Measurements from ENCODE around the gene RPS6KB2. TPM values are rescaled to one million over a fixed set of nuclear protein-coding genes. Genes with fewer than 3 reads are reported as not detected.

Gene RPS6KB2
- total RNA-seq, 2 experiments from 2014 or later: 69.3 to 72.0 TPM

DNA sequence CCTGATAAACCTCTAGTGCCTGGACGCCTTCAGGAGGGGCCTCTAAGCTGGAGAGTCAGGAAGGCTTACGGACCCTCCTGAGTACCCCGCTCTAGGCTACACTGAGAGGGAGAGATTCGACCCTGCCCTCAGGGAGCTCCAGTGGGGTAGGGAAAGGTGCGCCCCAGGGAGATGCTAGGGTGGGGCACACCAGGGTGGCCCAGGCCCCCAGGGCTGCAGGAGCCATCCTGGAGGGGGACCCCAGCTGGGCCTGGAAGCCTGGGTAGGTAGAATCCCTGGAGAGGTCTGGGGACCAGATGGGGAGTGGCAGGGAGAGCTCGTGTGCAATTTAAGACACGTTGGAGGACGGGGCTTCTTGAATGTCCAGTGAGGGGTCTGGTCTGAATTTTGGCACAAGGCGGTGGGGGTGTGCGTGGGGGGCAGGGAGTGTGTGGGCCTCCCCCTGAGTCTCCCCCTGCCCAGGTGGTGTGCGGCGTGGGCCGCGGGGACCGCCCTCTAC is 8.1 kb upstream of the RPS6KB2 start:
- peak overlapping the region; percentile 52 to 79 for H3K27ac ChIP-seq (ENCODE audit: low read depth in 1 of 2, low read length in 2 of 2)
- TF ChIP-seq, protein P1, sequence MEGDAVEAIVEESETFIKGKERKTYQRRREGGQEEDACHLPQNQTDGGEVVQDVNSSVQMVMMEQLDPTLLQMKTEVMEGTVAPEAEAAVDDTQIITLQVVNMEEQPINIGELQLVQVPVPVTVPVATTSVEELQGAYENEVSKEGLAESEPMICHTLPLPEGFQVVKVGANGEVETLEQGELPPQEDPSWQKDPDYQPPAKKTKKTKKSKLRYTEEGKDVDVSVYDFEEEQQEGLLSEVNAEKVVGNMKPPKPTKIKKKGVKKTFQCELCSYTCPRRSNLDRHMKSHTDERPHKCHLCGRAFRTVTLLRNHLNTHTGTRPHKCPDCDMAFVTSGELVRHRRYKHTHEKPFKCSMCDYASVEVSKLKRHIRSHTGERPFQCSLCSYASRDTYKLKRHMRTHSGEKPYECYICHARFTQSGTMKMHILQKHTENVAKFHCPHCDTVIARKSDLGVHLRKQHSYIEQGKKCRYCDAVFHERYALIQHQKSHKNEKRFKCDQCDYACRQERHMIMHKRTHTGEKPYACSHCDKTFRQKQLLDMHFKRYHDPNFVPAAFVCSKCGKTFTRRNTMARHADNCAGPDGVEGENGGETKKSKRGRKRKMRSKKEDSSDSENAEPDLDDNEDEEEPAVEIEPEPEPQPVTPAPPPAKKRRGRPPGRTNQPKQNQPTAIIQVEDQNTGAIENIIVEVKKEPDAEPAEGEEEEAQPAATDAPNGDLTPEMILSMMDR (IDR thresholded peaks at IDR 0.05): no peak

DNA sequence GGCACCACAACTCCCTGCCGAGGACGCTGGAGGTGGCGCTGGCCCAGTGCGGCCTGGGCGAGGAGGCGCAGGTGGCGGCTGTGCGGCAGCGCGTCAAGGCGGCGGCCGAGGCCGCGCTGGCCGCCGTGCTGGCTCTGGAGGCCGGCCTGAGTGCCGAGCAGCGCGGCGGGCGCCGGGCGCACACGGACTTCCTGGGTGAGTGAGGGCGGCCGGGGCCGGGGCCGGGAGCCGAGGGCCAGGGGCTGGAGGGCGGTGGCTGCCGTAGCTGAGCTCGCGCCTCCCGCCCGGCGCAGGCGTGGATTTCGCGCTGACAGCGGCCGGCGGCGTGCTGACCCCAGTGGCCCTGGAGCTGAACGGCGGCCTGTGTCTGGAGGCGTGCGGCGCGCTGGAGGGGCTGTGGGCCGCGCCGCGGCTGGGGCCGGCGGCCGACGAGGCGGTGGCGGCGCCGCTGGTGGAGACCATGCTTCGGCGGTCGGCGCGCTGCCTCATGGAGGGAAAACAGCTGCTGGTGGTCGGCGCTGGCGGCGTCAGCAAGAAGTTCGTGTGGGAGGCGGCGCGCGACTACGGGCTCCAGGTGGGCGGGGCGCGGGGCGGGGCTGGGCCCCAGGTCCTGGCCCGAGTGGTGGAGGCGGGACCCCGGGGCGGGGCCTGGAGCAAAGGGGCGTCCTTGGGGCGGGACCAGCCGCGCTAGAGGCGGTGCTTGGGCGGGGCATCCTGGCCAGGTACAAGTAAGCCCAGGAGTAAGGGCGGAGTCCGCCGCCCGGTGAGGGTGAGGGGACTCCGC is 7.5 kb upstream of the RPS6KB2 start:
- Mint-ChIP-seq H3K9me3 (no peaks in the 10 kb centered on the region), H3K4me3 (peak overlapping the region; percentile 86), H3K27me3 (no peaks in the 10 kb centered on the region), H3K4me1 (ENCODE audit: low read depth) (peaks cover 56% of the 10 kb centered on the region), H3K36me3 (ENCODE audit: low read depth) (peaks cover 4% of the 10 kb centered on the region), H3K27ac (peak overlapping the region; percentile 94)
- peak; percentile 97 to 100 (median 99) for DNase-seq
- ChIA-PET POLR2A (interaction anchor here (1.1 to 12.5 kb wide), 10 partner anchors 9 to 181 kb away, joined by 3 to 411 read pairs (median 13); partner anchors contain the start of genes AIP, PPP1CA, PTPRCAP and RPS6KB2), CTCF (interaction anchor here (0.6 to 6.0 kb wide), 7 partner anchors 13 to 70 kb away, joined by 3 to 46 read pairs (median 4); partner anchors contain the start of genes PPP1CA, PTPRCAP, TBC1D10C and TMEM134)
- Histone ChIP-seq H3K27me3 (ENCODE audit: control insufficient read depth in 1 of 2, insufficient read depth in 2 of 2, low read length in 2 of 2) (no peaks in the 10 kb centered on the region), H3K36me3 (ENCODE audit: insufficient read depth, low read length) (no peaks in the 10 kb centered on the region), H3K4me1 (ENCODE audit: insufficient read depth, low read length) (peaks cover 57% of the 10 kb centered on the region), H3K4me3 (ENCODE audit: low read length) (peak overlapping the region; percentile 50), H3K9me3 (ENCODE audit: control insufficient read depth in 1 of 2, insufficient read depth in 1 of 2, low read length in 2 of 2) (no peaks in the 10 kb centered on the region), H3K27ac (ENCODE audit: low read depth in 1 of 2, low read length in 2 of 2) (peak overlapping the region; percentile 15 to 79)
- intact Hi-C loops (cut with DNase I, micrococcal nuclease): loop anchor here (1.0 to 2.0 kb wide), 3 partner anchors 16 to 68 kb away; partner anchors contain the start of genes POLD4 (in 1 of the 2) and TBC1D10C (in 1 of the 2)
- TF ChIP-seq, protein P1 (IDR thresholded peaks at IDR 0.05): no peak
- ATAC-seq (ENCODE audit: poor library complexity): peak; percentile 79

More for the DNA sequence above, 8.1 kb upstream of the RPS6KB2 start:
- no peaks in the 10 kb centered on the region for H3K36me3 ChIP-seq (ENCODE audit: insufficient read depth, low read length)
- H3K4me3 ChIP-seq (ENCODE audit: low read length): peak overlapping the region; percentile 50
- no peaks in the 10 kb centered on the region for H3K9me3 ChIP-seq (ENCODE audit: control insufficient read depth in 1 of 2, insufficient read depth in 1 of 2, low read length in 2 of 2)
- Mint-ChIP-seq H3K4me1 (ENCODE audit: low read depth) (peaks cover 58% of the 10 kb centered on the region), H3K36me3 (ENCODE audit: low read depth) (peaks cover 4% of the 10 kb centered on the region), H3K9me3 (no peaks in the 10 kb centered on the region), H3K27ac (peak overlapping the region; percentile 94), H3K4me3 (peak overlapping the region; percentile 90), H3K27me3 (no peaks in the 10 kb centered on the region)
- peak in 2 of 14 experiments; percentile 34 to 40 for DNase-seq
- intact Hi-C loops (cut with DNase I, micrococcal nuclease): loop anchor here in 1 of 2 experiments (2.0 kb wide), 2 partner anchors 15 to 67 kb away; partner anchors contain the start of genes POLD4 and TBC1D10C
- POLR2A ChIA-PET: interaction anchor here (0.9 to 12.5 kb wide), 11 partner anchors 9 to 180 kb away, joined by 3 to 411 read pairs (median 8); partner anchors contain the start of genes AIP, PPP1CA, PTPRCAP and RPS6KB2
- CTCF ChIA-PET: interaction anchor here (1.2 to 6.0 kb wide), 5 partner anchors 13 to 69 kb away, joined by 3 to 46 read pairs (median 4); partner anchors contain the start of genes PPP1CA, PTPRCAP and TBC1D10C
- no peaks in the 10 kb centered on the region for H3K27me3 ChIP-seq (ENCODE audit: control insufficient read depth in 1 of 2, insufficient read depth in 2 of 2, low read length in 2 of 2)
- peaks cover 61% of the 10 kb centered on the region for H3K4me1 ChIP-seq (ENCODE audit: insufficient read depth, low read length)
- no peak for ATAC-seq (ENCODE audit: poor library complexity)

DNA sequence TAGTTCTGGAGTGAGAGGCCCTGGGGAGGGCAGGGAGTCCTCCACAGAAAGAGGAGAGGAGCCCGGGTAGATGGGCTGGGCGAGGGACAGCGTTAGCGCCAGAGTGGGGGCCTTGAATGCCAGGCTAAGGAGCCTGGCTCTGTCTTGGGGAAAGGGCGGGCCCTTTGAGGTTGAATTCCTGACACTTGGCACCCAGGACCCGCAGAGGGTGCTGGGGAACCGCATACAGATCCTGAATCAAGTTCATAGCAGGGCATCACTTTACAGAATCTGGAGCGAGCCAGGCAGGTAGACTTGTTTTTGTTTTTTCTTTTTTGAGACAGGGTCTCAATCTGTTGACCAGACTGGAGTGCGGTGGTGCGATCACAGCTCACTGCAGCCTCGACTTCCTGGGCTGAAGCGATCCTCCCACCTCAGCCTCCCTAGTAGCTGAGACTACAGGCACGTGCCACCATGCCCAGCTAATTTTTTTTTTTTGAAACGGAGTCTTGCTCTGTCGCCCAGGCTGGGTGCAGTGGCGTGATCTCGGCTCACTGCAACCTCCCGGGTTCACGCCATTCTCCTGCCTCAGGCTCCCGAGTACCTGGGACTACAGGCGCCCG is 6.8 kb upstream of the RPS6KB2 start:
- Histone ChIP-seq H3K36me3 (ENCODE audit: insufficient read depth, low read length) (no peaks in the 10 kb centered on the region), H3K27ac (ENCODE audit: low read depth in 1 of 2, low read length in 2 of 2) (peak overlapping the region; percentile 15 to 34), H3K27me3 (ENCODE audit: control insufficient read depth in 1 of 2, insufficient read depth in 2 of 2, low read length in 2 of 2) (no peaks in the 10 kb centered on the region), H3K4me3 (ENCODE audit: low read length) (peak overlapping the region; percentile 22), H3K4me1 (ENCODE audit: insufficient read depth, low read length) (peaks cover 50% of the 10 kb centered on the region), H3K9me3 (ENCODE audit: control insufficient read depth in 1 of 2, insufficient read depth in 1 of 2, low read length in 2 of 2) (no peaks in the 10 kb centered on the region)
- TF ChIP-seq, protein P1 (IDR thresholded peaks at IDR 0.05): no peak
- ChIA-PET CTCF (interaction anchor here (1.2 to 6.0 kb wide), 4 partner anchors 14 to 71 kb away, joined by 3 to 46 read pairs (median 6); partner anchors contain the start of genes PPP1CA, TBC1D10C and TMEM134), POLR2A (interaction anchor here (1.2 to 12.5 kb wide), 9 partner anchors 10 to 181 kb away, joined by 5 to 411 read pairs (median 18); partner anchors contain the start of genes AIP, PPP1CA, PTPRCAP and RPS6KB2)
- H3K9me3 Mint-ChIP-seq: no peaks in the 10 kb centered on the region
- DNase-seq: no peak
- no peaks in the 10 kb centered on the region for H3K27me3 Mint-ChIP-seq
- intact Hi-C loops (cut with DNase I, micrococcal nuclease): loop anchor here (1.0 to 2.0 kb wide), 3 partner anchors 17 to 69 kb away; partner anchors contain the start of genes POLD4 (in 1 of the 2) and TBC1D10C (in 1 of the 2)
- H3K27ac Mint-ChIP-seq: peak overlapping the region; percentile 89
- peaks cover 49% of the 10 kb centered on the region for H3K4me1 Mint-ChIP-seq (ENCODE audit: low read depth)
- ATAC-seq (ENCODE audit: poor library complexity): no peak
- H3K4me3 Mint-ChIP-seq: peak overlapping the region; percentile 86
- H3K36me3 Mint-ChIP-seq (ENCODE audit: low read depth): peaks cover 4% of the 10 kb centered on the region

All from CD4-positive, alpha-beta T cell (primary cell).